Transverse colon (tissue), 4 donors: ENCODE data around the gene BICD1. TPM values are rescaled to one million over a fixed set of nuclear protein-coding genes. Genes with fewer than 3 reads are reported as not detected.

Source experiments
- DNase-seq: peaks from one replicate; pipeline ENCODE4 v3.0.0-alpha.2; 2019
- H3K27ac ChIP-seq, 4 donors: fragments of 200-600 bp; sonication (generic); 2 replicates each; pipeline ENCODE4 v1.5.1; 2016 to 2018; ENCODE audit warnings: inconsistent platforms in 4 of 4
- H3K27me3 ChIP-seq: fragments of 200-600 bp; sonication (generic); 2 replicates; pipeline ENCODE4 v1.5.1; 2017; ENCODE audit warnings: inconsistent platforms
- H3K36me3 ChIP-seq, 4 donors: fragments of 200-600 bp; sonication (generic); 2 replicates each; pipeline ENCODE4 v1.5.1; 2017 to 2019; ENCODE audit warnings: inconsistent platforms in 4 of 4
- H3K4me1 ChIP-seq, 4 donors: fragments of 200-600 bp; sonication (generic); 2 replicates each; pipeline ENCODE4 v1.5.1; 2017 to 2020; ENCODE audit warnings: inconsistent platforms in 4 of 4
- H3K4me3 ChIP-seq, 4 donors: fragments of 200-600 bp; sonication (generic); 1 replicate in 1 of 4; 2 replicates in 3 of 4; pipeline versions ENCODE4 v1.5.1 to v1.6.1; 2017 to 2019; ENCODE audit warnings: inconsistent platforms in 4 of 4
- H3K9me3 ChIP-seq, 2 donors: fragments of 200-600 bp; sonication (generic); 2 replicates each; pipeline ENCODE4 v1.5.1; 2017 to 2019; ENCODE audit warnings: inconsistent platforms in 2 of 2
- CTCF ChIP-seq, 5 experiments: fragments of 200-600 bp in 3 of 5; fragments of 450-650 bp in 2 of 5; sonication (generic) in 3 of 5; IDR thresholded peaks; 1 replicate in 2 of 5; 2 replicates in 3 of 5; pipeline ENCODE4 v1.5.1; 2016 to 2017; ENCODE audit warnings: antibody characterized with exemption in 5 of 5, inconsistent platforms in 3 of 5, mild to moderate bottlenecking in 2 of 5, moderate library complexity in 1 of 5
- EP300 ChIP-seq: sonication (generic); formaldehyde crosslinking; IDR thresholded peaks from one replicate; pipeline ENCODE4 v1.6.1; 2017; ENCODE audit warnings: antibody characterized with exemption, low read depth
- POLR2A ChIP-seq: fragments of 450-650 bp; IDR thresholded peaks from one replicate; pipeline ENCODE4 v1.6.1; 2016; ENCODE audit warnings: antibody characterized with exemption, mild to moderate bottlenecking, moderate library complexity
- POLR2AphosphoS5 ChIP-seq, 3 donors: sonication (generic); formaldehyde crosslinking; IDR thresholded peaks; one replicate each; pipeline ENCODE4 v1.6.1; 2016; ENCODE audit warnings: antibody characterized with exemption in 3 of 3
- WGBS, 2 donors: methylation state at CpG; one replicate each; pipeline ENCODE4 v1.1.5; 2018; ENCODE audit warnings: low coverage in 1 of 2; 5-methylcytosine and 5-hydroxymethylcytosine counted together
- in situ Hi-C, 4 donors: fragments of 200-750 bp; cut with MboI; loops; one replicate each; pipeline versions ENCODE4 v1.15.0 to v1.15.1; 2017; ENCODE audit warnings: low sequenced_read_pairs in 3 of 4, low pct_ligation_motif_present in 1 of 4, low pct_unique_long_range_greater_than_20kb in 1 of 4
- intact Hi-C: fragments of 100-400 bp; cut with DNase I; formaldehyde crosslinking; loops from one replicate; pipeline ENCODE4 v1.15.1; 2023; ENCODE audit warnings: low total_unique reads
- total RNA-seq, 4 donors: library from RNA; depleted of rRNA; stranded (reverse); fragments of >200 nt; gene quantifications; one replicate each; pipeline ENCODE4 v1.1.0, GENCODE V29; 2016

BICD1 gene
- total RNA-seq, 4 donors from 2014 or later, result 0.75 to 27.7 (median 5.2) TPM

GRCh38 chr12:32265456-32265855 lies 158.8 kb downstream of the BICD1 start:
- no peaks in the 10 kb centered on the region for H3K9me3 ChIP-seq
- no peaks in the 10 kb centered on the region for H3K4me1 ChIP-seq
- DNase-seq, result no peak
- TF ChIP-seq CTCF (IDR thresholded peaks at IDR 0.05), result no peak
- TF ChIP-seq EP300, result no peak
- no peak for TF ChIP-seq POLR2AphosphoS5 (IDR thresholded peaks at IDR 0.05)
- TF ChIP-seq POLR2A, result no peak
- WGBS, 2 donors, result 78 to 79% methylated on average over 6 to 7 of the region's 7 CpGs
- no peak overlapping the region for H3K27ac ChIP-seq
- in situ Hi-C loops (no loop called here), intact Hi-C loops (no loop called here)
- H3K4me3 ChIP-seq, result no peak overlapping the region
- no peaks in the 10 kb centered on the region for H3K36me3 ChIP-seq
- no peaks in the 10 kb centered on the region for H3K27me3 ChIP-seq

- Histone ChIP-seq H3K9me3 (no peaks in the 10 kb centered on the region), H3K36me3 (no peaks in the 10 kb centered on the region), H3K4me1 (peaks cover 0 to 4% (median under 1%) of the 10 kb centered on the region in 4 donors), H3K27ac (no peak overlapping the region), H3K27me3 (no peaks in the 10 kb centered on the region), H3K4me3 (no peak overlapping the region)
- TF ChIP-seq CTCF (IDR thresholded peaks at IDR 0.05) (no peak), POLR2A (no peak), POLR2AphosphoS5 (IDR thresholded peaks at IDR 0.05) (no peak)
- no peak for DNase-seq
- intact Hi-C loops (no loop called here), in situ Hi-C loops (no loop called here)
- 63 to 69% methylated on average over 3 of the region's 3 CpGs for WGBS, 2 donors
Measured at GRCh38 chr12:32265951-32266350, 159.3 kb downstream of the BICD1 start.

- H3K9me3 ChIP-seq, result no peaks in the 10 kb centered on the region
- no peak overlapping the region for H3K27ac ChIP-seq
- intact Hi-C loops (no loop called here), in situ Hi-C loops (no loop called here)
- no peaks in the 10 kb centered on the region for H3K27me3 ChIP-seq
- 95 to 98% methylated on average over 5 of the region's 5 CpGs for WGBS, 2 donors
- H3K36me3 ChIP-seq, result no peaks in the 10 kb centered on the region
- H3K4me3 ChIP-seq, result no peak overlapping the region
- peaks cover 6 to 12% (median 7%) of the 10 kb centered on the region in 4 donors for H3K4me1 ChIP-seq
- TF ChIP-seq EP300 (no peak), POLR2A (no peak), POLR2AphosphoS5 (IDR thresholded peaks at IDR 0.05) (no peak), CTCF (IDR thresholded peaks at IDR 0.05) (no peak)
- DNase-seq, result no peak
Measured at GRCh38 chr12:32266756-32267155, 160.1 kb downstream of the BICD1 start.

- Histone ChIP-seq H3K27me3 (no peaks in the 10 kb centered on the region), H3K4me3 (no peak overlapping the region), H3K9me3 (no peaks in the 10 kb centered on the region), H3K36me3 (no peaks in the 10 kb centered on the region), H3K27ac (no peak overlapping the region), H3K4me1 (peaks cover 7 to 33% (median 12%) of the 10 kb centered on the region in 4 donors)
- intact Hi-C loops (no loop called here), in situ Hi-C loops (no loop called here)
- DNase-seq, result no peak
- 66 to 83% methylated on average over 7 to 10 of the region's 10 CpGs for WGBS, 2 donors
- no peak for TF ChIP-seq EP300
- no peak for TF ChIP-seq POLR2A
- no peak for TF ChIP-seq CTCF (IDR thresholded peaks at IDR 0.05)
- TF ChIP-seq POLR2AphosphoS5 (IDR thresholded peaks at IDR 0.05), result no peak
Measured at GRCh38 chr12:32270818-32271710, 164.4 kb downstream of the BICD1 start.
